ENCODE results near the gene FBXL19.

DNA sequence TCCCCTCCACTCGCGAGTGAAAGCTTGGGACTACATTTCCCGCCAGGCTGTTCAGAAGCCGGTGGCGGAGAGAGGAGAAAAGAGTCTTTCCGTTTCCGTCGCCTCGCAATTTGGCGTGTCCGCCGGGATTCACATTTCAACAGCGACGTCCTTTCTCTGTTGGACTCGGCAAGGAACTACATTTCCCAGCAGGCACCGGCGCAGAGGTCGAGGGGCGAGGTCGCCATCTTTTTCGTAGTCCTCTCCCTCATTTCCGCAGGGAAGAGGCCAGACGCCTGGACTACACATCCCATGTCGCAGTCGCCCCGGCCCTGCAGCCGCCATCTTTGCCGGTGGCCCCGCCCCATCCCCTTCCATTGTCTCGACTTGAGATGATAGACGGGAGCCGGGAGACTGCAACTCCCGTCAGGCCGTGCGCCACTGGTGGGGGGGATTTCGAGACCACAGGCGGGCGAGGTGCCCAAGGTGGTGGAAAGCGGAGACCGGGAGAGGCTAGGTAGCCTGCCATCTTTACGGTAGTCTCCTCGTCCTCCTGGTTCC lies 882 bp upstream of the FBXL19 start:
- TF ChIP-seq CTCF (IDR thresholded peaks at IDR 0.05) (no peak), POLR2A (IDR thresholded peaks at IDR 0.05) (no peak)

Data from vagina (tissue), 2 donors.